Neural cell (in vitro differentiated cells): ENCODE data around the gene CAPN13.
A peak's percentile ranks its signal among the peaks of the same experiment; 100 is the strongest.

ENCODE experiments used
- EP300 ChIP-seq: fragments of 450-650 bp; conservative IDR thresholded peaks from 2 replicates; pipeline ENCODE4 v1.6.1; 2014; ENCODE audit warnings: antibody characterized with exemption, mild to moderate bottlenecking, moderate library complexity; ENCODE audit not compliant: poor library complexity, severe bottlenecking
- EZH2 ChIP-seq: fragments of 200-600, 300-800 bp; shearing (Covaris generic), sonication (generic); IDR thresholded peaks from 2 replicates; pipeline ENCODE4 v1.6.1; 2014; ENCODE audit warnings: antibody characterized with exemption, low read length, borderline replicate concordance, mild to moderate bottlenecking; ENCODE audit not compliant: insufficient read depth, poor library complexity, severe bottlenecking
- MXI1 ChIP-seq: fragments of 450-650 bp; conservative IDR thresholded peaks from 2 replicates; pipeline ENCODE4 v1.6.1; 2014; ENCODE audit warnings: antibody characterized with exemption, mild to moderate bottlenecking; ENCODE audit not compliant: poor library complexity, severe bottlenecking
- POLR2AphosphoS5 ChIP-seq: IDR thresholded peaks from 2 replicates; pipeline ENCODE4 v1.6.1; 2012
- SMC3 ChIP-seq: fragments of 450-650 bp; conservative IDR thresholded peaks from 2 replicates; pipeline ENCODE4 v1.6.1; 2014; ENCODE audit warnings: antibody characterized with exemption, mild to moderate bottlenecking, moderate library complexity; ENCODE audit not compliant: poor library complexity
- TAF1 ChIP-seq: IDR thresholded peaks from 2 replicates; pipeline ENCODE4 v1.6.1; 2012; ENCODE audit warnings: low read depth
- TF ChIP-seq, protein P1 (sequence below): fragments of 450-650 bp; IDR thresholded peaks from 2 replicates; pipeline ENCODE4 v1.5.1; 2014; ENCODE audit warnings: antibody characterized with exemption, mild to moderate bottlenecking, moderate library complexity; ENCODE audit not compliant: poor library complexity, severe bottlenecking
- TF ChIP-seq, protein P2 (sequence below): IDR thresholded peaks from 2 replicates; pipeline ENCODE4 v1.6.1; 2012; ENCODE audit warnings: borderline replicate concordance

DNA sequence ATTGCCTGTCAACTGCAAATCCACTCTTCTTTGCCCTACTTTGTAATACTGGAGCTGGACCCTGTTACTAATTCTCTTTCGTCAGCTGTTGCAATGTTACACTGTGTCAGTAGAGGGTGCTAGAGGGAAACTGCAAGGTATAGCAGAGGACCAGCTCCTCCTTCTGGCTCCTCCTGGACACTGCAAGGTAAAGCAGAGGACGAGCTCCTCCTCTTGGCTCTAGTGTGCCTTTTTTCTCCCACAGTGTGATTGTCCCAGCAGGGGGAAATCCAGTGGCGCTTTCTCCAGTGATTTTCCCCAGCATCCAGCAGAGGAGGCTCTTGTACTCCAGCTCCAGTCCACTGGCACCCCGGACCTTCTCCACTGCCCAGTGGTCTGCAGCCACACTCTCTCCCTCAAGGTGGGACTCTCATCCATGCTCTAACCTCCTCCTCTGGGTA is 95.6 kb downstream of the CAPN13 start:
- TF ChIP-seq, protein P1, sequence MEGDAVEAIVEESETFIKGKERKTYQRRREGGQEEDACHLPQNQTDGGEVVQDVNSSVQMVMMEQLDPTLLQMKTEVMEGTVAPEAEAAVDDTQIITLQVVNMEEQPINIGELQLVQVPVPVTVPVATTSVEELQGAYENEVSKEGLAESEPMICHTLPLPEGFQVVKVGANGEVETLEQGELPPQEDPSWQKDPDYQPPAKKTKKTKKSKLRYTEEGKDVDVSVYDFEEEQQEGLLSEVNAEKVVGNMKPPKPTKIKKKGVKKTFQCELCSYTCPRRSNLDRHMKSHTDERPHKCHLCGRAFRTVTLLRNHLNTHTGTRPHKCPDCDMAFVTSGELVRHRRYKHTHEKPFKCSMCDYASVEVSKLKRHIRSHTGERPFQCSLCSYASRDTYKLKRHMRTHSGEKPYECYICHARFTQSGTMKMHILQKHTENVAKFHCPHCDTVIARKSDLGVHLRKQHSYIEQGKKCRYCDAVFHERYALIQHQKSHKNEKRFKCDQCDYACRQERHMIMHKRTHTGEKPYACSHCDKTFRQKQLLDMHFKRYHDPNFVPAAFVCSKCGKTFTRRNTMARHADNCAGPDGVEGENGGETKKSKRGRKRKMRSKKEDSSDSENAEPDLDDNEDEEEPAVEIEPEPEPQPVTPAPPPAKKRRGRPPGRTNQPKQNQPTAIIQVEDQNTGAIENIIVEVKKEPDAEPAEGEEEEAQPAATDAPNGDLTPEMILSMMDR, result peak; percentile 98
- TF ChIP-seq, protein P2, sequence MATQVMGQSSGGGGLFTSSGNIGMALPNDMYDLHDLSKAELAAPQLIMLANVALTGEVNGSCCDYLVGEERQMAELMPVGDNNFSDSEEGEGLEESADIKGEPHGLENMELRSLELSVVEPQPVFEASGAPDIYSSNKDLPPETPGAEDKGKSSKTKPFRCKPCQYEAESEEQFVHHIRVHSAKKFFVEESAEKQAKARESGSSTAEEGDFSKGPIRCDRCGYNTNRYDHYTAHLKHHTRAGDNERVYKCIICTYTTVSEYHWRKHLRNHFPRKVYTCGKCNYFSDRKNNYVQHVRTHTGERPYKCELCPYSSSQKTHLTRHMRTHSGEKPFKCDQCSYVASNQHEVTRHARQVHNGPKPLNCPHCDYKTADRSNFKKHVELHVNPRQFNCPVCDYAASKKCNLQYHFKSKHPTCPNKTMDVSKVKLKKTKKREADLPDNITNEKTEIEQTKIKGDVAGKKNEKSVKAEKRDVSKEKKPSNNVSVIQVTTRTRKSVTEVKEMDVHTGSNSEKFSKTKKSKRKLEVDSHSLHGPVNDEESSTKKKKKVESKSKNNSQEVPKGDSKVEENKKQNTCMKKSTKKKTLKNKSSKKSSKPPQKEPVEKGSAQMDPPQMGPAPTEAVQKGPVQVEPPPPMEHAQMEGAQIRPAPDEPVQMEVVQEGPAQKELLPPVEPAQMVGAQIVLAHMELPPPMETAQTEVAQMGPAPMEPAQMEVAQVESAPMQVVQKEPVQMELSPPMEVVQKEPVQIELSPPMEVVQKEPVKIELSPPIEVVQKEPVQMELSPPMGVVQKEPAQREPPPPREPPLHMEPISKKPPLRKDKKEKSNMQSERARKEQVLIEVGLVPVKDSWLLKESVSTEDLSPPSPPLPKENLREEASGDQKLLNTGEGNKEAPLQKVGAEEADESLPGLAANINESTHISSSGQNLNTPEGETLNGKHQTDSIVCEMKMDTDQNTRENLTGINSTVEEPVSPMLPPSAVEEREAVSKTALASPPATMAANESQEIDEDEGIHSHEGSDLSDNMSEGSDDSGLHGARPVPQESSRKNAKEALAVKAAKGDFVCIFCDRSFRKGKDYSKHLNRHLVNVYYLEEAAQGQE, result no peak
- TF ChIP-seq EP300, result no peak
- TF ChIP-seq POLR2AphosphoS5, result peak; percentile 22
- TF ChIP-seq EZH2, result no peak
- no peak for TF ChIP-seq TAF1
- no peak for TF ChIP-seq MXI1
- TF ChIP-seq SMC3, result peak; percentile 94
